GM10248 (cell line): Measurements from ENCODE around the gene ENOSF1.

ENCODE experiments used
- CTCF ChIA-PET: fragments of 300-600 bp; sonication (Branson Sonifier 250); formaldehyde crosslinking; extraction: SDS; loops from one replicate; lab custom pipeline; 2021; ENCODE audit warnings: antibody characterized with exemption; lab: Yijun Ruan, JAX
- POLR2A ChIA-PET: fragments of 350-650 bp; sonication (Branson Sonifier 250); formaldehyde crosslinking; extraction: SDS; loops from one replicate; lab custom pipeline; 2020; ENCODE audit warnings: antibody characterized with exemption; lab: Yijun Ruan, JAX
- DNase-seq: peaks from one replicate; pipeline ENCODE4 v3.0.0; 2012; ENCODE audit errors: extremely low spot score
- CTCF ChIP-seq: IDR thresholded peaks from 2 replicates; pipeline ENCODE4 v1.5.1; 2012; ENCODE audit warnings: mild to moderate bottlenecking, low read depth; ENCODE audit errors: extremely low read depth, missing control alignments, control extremely low read depth

Gene ENOSF1

GRCh38 chr18:655445-655844, 57.0 kb downstream of the ENOSF1 start:
- ChIA-PET POLR2A (interaction anchor here (0.6 to 0.7 kb wide), 3 partner anchors 110 to 408 kb away, joined by 3 to 5 read pairs (median 4); no protein-coding TSS in a partner anchor), CTCF (interaction anchor here (2.0 kb wide), 1 partner anchor 31 kb away, joined by 8 read pairs; no protein-coding TSS in a partner anchor)
- TF ChIP-seq CTCF, result no peak
- no peak for DNase-seq

- ChIA-PET POLR2A (no interaction called here), CTCF (interaction anchor here (0.8 to 2.3 kb wide), 5 partner anchors 29 to 186 kb away, joined by 3 to 8 read pairs (median 4); no protein-coding TSS in a partner anchor)
- TF ChIP-seq CTCF, result no peak
- DNase-seq, result no peak
These were observed 57.8 kb downstream of the ENOSF1 start for GRCh38 chr18:654601-655000.

GRCh38 chr18:653512-653911, 58.9 kb downstream of the ENOSF1 start:
- DNase-seq, result no peak
- POLR2A ChIA-PET, result no interaction called here
- CTCF ChIA-PET, result interaction anchor here (1.4 to 2.3 kb wide), 2 partner anchors 28 to 186 kb away, joined by 3 to 4 read pairs; no protein-coding TSS in a partner anchor
- TF ChIP-seq CTCF, result no peak

GRCh38 chr18:652131-652530, 60.3 kb downstream of the ENOSF1 start:
- no peak for TF ChIP-seq CTCF
- no peak for DNase-seq
- POLR2A ChIA-PET, result no interaction called here
- CTCF ChIA-PET, result interaction anchor here (1.5 kb wide), 1 partner anchor 28 kb away, joined by 4 read pairs; no protein-coding TSS in a partner anchor

GRCh38 chr18:650428-650858, 62.0 kb downstream of the ENOSF1 start:
- no peak for DNase-seq
- CTCF ChIA-PET, result interaction anchor here (1.1 kb wide), 1 partner anchor 8 kb away, joined by 4 read pairs; no protein-coding TSS in a partner anchor
- no peak for TF ChIP-seq CTCF
- POLR2A ChIA-PET, result no interaction called here

GRCh38 chr18:649341-649740, 63.1 kb downstream of the ENOSF1 start:
- ChIA-PET POLR2A (no interaction called here), CTCF (interaction anchor here (0.8 to 1.1 kb wide), 3 partner anchors 9 to 30 kb away, joined by 3 to 5 read pairs (median 4); no protein-coding TSS in a partner anchor)
- no peak for DNase-seq
- TF ChIP-seq CTCF, result no peak
